Fibroblast of lung (primary cell): ENCODE data around the gene SPRYD3.

Experiments
- EZH2 ChIP-seq: IDR thresholded peaks from 2 replicates; pipeline ENCODE4 v1.5.1; 2012; ENCODE audit warnings: low read length, control low read depth, mild to moderate bottlenecking; ENCODE audit errors: missing control alignments
- TF ChIP-seq, protein P1 (sequence below), 2 donors: IDR thresholded peaks in 1 of 2; conservative IDR thresholded peaks in 1 of 2; 1 replicate in 1 of 2; 2 replicates in 1 of 2; pipeline ENCODE4 v1.5.1; 2011 to 2012; ENCODE audit warnings: low read length in 2 of 2, control low read depth in 1 of 2, inconsistent platforms in 1 of 2, low read depth in 1 of 2, mild to moderate bottlenecking in 1 of 2

GRCh38 chr12:53062977-53063707 lies 16.0 kb downstream of the SPRYD3 start:
- TF ChIP-seq, protein P1, sequence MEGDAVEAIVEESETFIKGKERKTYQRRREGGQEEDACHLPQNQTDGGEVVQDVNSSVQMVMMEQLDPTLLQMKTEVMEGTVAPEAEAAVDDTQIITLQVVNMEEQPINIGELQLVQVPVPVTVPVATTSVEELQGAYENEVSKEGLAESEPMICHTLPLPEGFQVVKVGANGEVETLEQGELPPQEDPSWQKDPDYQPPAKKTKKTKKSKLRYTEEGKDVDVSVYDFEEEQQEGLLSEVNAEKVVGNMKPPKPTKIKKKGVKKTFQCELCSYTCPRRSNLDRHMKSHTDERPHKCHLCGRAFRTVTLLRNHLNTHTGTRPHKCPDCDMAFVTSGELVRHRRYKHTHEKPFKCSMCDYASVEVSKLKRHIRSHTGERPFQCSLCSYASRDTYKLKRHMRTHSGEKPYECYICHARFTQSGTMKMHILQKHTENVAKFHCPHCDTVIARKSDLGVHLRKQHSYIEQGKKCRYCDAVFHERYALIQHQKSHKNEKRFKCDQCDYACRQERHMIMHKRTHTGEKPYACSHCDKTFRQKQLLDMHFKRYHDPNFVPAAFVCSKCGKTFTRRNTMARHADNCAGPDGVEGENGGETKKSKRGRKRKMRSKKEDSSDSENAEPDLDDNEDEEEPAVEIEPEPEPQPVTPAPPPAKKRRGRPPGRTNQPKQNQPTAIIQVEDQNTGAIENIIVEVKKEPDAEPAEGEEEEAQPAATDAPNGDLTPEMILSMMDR (conservative IDR thresholded peaks at IDR 0.05 in 1 of 2, IDR thresholded peaks at IDR 0.05 in 1 of 2; ENCODE audit: low read depth in 1 of 2, low read length in 2 of 2) = no peak
- TF ChIP-seq EZH2 = no peak
